HG03565 (cell line): Measurements from ENCODE around the gene MYO5B.
"Not testable (repeated sequence)": the region's sequence is repeated elsewhere in the genome, so short reads cannot be mapped to it uniquely, and the experiment has no call there.

Experiments
- ATAC-seq: cut with Tn5 transposase; IDR thresholded peaks from one replicate; pipeline ENCODE4 v1.9.1; 2021; ENCODE audit warnings: mild to moderate bottlenecking, moderate library complexity; ENCODE audit not compliant: unreplicated experiment

The MYO5B gene

DNA sequence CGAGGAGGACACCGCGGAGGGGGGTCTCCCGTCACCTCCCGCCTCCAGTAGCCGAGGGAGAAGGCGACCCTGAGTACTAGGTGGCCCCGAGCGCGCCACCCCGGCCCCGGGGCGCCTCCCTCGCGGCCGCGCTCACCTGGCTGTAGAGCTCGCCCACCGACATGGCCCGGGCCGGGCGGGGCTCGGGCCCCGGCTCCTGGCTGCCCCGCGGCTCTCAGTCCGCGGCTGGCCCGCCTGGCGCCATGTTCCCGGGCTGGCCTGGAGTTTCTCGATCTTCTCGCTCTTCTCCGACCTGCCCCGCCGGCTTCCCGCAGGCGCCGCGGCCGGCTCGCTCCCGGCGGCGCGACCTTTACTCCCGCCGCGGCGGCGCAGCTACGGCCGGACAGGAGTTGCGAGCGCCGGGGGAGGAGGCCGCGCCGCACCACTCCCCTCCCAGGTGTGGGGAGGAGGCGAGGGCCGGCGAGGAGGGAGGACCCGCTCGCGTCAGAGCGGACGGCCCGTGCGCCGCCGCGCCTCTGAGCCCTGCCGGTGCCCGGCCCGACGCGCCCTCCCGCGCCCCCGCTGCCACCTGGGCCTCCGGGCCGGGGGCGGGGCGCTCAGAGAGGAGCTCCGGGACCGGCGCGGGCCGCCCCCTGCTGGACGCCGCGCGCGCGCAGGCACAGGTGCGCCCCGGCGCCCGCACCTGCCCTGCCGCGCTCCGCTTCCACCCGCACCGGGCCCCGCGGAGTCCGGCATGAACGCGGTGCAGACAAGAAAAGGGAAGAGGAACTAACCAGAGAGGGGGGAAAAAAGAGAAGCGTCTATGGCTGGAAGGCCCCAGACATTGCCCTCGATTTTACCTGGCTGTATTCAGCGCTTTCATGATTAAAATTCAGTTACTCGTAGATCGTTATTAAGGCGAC, at the start of gene MYO5B:
Gene MYO5B, minus strand, starts transcription at position 517 of the 902 bp plus-strand sequence. Its CDS starts 354 bp downstream, at position 163.
- peak; percentile 69 for ATAC-seq

DNA sequence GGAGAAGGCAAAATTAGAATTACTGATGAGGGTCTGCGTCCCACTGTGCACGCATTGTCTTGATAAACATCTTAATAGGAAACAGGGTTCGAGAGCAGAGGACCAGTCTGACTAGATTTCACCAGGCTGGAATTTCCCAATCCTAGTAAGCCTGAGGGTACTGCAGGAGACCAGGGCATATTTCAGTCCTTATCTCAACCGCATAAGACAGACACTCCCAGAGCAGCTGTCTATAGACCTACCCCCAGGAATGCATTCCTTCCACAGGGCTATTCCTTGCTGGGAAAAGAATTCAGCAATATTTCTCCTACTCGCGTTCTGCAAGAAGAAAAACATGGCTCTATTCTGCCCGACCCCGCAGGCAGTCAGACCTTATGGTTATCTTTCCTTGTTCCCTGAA, 46.8 kb upstream of the MYO5B start:
- ATAC-seq = not testable (repeated sequence)

DNA sequence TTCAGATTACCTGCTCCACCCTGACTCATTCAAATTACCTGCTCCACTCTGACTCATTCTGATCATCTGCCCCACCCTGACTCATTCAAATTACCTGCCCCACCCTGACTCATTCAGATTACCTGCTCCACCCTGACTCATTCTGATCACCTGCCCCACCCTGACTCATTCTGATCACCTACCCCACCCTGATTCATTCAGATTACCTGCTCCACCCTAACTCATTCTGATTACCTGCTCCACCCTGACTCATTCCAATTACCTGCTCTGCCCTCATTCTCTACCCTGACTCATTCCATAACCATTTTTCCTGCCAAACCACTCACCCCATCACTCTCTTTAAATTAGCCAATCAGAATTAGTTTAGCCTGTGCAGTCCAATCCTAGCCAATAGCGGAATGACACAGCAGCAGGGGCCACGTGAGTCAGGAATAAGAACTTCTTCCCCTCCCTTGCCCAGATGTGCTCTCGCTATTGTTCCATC, 45.2 kb upstream of the MYO5B start:
- no peak for ATAC-seq

DNA sequence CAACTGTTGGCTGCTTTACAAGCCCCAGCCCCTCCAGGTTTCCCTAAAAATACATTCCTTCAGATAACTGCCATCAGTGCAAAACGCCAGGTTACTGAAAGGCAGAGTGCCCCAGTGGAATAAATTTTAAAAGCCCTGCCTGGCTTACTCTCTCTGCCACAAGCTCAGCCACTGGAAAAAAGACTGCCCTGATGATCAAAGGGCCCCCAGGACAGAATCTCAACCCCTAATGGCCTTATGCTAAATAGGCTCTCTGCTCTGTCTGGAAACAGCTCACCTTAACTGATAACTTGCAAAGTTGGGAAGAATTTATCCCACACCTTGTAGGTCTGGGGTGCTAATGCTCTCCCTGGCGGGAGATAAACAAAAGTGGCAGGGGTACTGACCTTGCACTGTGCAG, 37.5 kb upstream of the MYO5B start:
- ATAC-seq = no peak

DNA sequence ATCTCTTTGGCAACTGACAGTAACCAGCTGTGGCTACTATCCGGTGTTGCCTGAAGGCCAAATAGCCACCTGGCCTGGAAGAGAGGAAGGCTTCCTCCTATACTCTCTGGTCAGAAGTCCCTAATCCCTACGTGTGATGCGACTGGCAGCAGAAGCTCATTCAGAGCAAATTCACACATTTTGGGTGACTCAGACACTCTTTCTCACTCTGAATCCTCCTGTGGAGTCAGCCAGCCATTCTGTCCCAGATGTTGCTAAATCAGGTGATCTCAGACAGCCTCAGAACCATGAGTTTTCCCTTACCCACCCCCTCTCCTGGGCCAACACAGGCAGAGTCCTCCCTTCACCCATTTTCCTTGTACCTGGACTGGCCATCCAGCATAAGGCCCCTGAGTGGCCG, 36.7 kb upstream of the MYO5B start:
- ATAC-seq = no peak

DNA sequence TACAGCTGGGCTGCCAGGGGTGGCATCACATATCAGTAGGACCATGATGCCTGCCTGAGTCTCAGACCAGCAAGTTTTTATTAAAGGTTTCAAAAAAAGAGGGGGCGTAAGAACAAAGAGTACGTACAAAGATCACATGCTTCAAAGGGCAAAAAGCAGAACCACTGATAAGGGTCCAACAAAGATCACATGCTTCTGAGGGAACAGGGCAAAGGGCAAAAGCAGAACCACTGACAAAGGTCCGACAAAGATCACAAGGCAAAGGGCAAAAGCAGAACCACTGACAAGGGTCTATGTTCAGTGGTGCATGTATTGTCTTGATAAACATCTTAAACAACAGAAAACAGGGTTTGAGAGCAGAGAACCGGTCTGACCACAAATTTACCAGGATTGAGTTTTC, 25.3 kb upstream of the MYO5B start:
- ATAC-seq = not testable (repeated sequence)

DNA sequence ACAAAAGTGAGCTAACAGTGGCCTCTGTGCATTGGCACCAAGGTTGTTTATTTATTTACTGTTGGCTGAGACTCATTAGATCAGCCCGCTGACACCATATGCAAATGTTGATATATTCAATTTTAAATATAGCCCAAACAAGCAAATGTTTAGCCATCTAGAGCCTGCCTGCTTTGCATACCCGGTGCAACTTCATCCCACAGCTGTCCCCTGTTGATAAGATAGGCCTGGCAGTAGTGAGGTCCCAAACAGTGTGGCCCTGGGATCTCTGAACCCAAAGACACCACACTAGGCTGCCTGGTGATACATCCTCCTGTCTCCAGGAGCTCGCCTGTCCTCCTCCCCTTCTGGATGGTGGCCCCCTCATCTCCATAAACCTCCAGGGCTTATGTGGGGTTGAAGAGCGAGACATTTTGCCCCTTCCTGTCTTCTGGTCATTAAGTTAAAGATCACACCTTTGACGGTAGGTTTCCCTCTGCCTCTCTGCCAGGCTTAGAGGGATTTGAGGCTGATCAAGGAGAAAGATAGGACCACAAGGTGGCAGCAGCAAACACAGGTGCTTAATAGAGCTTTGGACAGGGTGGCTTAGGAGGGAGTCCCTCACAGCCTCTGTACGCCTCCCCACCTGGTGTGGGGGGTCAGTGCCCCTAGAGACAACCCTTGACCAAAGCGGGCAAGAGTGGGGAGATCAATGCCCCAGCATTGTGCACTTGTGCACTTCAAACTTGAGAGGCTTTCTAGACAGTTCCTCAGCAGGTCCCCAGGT, 23.7 kb upstream of the MYO5B start:
- ATAC-seq = no peak

DNA sequence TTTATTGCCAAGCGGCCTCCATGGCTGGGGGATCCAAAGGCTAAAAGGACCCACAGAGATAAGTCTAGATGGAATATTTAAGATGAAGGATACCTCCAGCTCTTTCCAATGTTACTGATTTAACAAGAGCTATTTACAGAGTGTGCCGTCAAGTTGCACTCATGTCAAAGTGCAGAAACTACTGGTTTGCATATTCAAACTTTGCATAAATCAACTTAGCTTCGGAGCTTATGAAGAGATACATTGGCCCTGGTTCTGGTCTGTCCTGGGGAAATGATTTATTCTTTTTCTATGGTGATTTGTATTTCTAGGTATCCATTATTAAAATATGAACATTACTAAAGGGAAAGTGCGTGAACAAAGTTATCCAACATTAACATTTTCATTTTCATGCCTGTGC, 14.4 kb upstream of the MYO5B start:
- no peak for ATAC-seq

DNA sequence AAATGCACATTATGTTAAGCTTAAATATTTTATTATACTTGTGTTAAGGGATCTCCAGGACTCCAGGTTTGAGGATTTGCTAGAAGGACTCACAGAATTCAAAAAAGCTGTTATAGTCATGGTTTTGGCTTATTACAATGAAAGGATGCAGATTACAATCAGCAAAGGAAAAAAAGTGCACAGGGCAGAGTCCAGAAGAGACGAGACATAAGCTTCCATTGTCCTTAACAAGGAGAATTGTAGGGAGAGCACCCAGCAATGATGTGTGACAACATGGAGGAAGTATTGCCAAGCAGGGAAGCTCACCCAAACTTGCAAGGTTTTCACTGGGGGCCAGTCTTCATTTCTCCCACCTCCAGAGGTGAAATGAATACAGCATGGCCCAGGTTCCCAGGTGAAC, 12.8 kb upstream of the MYO5B start:
- no peak for ATAC-seq

DNA sequence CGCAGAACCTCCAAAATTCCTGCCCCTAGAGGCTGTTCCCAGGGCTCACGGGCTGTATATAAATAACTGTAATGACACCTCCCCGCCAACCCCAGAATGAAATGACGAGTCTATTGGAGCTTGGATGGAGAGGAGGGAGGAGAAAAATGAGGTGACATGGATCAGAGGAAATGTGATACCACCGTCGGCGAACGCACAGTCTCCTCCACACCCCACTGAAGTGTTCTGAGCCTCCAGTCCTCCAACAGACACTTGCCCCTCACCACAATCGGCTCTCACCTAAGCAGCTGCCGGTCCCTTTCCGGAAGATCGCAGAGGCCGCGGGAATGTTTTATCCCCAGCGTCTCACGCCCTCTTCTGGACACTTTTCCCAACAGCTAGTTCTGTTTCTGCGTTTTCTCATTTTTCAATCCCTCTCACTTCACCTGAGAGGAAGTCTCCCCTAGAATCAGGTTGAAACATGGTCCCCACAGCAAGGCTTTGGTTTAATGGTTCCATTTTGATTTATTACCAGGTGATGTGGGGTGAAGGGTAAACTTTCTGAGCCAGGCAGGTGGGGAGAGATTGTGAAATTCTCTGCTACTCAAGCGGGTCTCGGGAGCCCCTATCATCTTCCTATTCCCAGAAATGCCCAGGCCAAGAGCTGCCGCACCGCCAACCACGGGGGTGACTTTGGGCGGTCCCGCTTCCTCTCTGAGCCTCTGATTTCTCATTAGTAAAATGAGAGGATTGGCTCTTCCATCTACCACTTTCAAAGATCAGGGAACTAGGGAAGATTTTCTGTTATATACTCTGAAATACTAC, 9.1 kb upstream of the MYO5B start:
- ATAC-seq = no peak

DNA sequence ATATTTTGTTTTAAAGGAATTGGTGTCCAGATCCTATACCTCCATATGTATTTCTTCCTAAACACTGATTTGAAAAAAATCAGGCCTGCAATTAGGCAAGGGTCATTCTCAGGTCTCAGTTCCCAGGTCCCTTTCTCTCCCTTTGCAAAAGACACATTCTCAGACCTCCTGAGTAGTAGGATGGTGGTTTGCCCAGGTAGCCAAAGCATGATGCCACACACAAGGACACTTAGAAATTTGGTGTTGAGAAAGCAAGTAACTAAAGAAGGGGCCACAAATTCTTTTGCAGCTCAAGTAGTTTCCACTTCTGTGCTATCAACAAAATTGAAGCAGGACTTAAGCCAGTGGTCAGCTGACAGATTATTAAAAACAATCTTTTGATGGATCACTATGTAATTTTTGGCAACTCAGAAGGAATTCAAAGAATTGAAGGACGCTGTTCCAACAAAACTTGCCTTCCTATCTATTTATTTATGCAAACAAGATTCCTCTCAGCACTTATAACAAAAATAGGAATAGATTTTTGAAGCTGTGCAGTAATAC, 6.6 kb upstream of the MYO5B start:
- no peak for ATAC-seq

DNA sequence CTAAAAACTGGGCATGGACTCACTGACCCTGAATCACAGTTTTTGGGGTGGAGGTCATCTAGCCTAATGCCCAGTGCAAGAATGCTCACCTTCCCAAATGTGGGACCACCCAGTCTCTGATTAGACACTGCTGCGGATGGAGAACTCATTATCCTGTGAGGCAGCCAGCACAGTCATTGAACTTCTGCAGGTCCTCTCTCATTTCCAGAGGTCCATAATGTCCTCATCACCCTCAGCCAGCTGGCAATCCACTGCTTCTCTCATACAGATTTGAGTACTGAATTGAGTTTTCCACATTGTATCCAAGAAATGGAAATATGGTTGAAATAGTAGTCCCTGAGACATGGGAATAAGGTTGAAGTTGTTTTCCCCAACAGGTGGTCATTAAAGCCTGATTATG, 5.0 kb upstream of the MYO5B start:
- no peak for ATAC-seq

DNA sequence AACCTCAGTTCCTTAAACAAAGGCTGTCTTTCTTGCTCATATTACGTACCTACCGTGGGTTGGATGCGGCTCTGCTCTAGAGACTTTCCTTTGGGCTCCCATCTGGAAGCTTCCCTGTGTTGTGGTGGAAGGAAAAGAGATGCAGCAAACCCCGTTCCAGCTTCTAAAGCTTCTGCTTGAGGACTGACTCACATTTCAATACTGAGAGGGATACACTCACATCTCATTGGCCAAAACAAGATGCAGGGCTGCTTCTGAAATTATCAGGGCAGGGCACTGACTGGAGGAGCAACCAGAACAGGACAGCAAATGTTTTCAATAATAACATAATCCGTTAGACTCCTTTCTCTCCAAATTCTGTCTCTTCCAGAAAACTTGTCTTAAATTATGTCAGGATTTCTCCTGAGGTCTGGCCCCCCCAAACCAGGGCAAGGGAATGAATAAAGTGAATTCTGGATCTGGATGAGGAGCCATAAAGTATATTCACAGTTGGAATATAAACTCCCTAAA, 4.5 kb upstream of the MYO5B start:
- ATAC-seq = no peak

DNA sequence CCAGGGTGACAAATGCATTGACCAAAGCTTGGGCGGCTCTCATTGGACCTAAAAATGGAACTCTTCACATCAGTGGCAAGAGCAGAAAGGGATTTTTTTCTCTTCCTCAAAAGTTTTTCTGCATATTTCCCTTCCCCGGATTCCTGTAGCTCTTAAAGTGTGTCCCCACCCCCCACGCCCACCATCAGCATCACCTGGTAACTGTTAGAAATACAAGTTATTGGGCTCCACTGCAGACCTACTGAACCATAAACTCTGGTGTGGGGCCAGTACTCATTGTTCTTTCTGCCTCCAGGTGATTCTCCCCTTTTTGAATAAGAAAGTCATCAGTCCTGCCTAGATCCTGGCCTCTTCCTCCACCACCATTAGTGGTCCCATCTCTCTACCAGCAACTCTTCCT, 1.3 kb upstream of the MYO5B start:
- ATAC-seq = no peak

DNA sequence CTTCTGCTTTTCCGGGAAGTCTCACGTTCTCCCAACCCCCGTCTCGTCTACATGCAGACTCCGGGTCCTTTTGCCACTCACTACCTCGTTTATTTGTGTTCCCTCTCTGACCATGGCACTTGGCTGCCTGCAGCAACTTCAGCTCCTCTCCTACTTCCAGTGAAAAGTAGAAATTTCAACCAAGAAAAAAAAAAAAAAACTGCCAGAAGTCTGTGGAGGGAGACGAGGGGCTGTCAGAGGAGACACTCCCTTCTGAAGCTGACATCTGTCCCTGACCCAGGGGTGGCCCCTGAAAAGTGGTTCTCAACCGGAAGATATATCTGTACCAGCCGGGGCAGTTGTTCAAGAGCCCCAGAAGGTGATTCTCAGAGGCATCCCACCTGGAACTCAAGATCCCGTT, 742 bp upstream of the MYO5B start:
- ATAC-seq = no peak

DNA sequence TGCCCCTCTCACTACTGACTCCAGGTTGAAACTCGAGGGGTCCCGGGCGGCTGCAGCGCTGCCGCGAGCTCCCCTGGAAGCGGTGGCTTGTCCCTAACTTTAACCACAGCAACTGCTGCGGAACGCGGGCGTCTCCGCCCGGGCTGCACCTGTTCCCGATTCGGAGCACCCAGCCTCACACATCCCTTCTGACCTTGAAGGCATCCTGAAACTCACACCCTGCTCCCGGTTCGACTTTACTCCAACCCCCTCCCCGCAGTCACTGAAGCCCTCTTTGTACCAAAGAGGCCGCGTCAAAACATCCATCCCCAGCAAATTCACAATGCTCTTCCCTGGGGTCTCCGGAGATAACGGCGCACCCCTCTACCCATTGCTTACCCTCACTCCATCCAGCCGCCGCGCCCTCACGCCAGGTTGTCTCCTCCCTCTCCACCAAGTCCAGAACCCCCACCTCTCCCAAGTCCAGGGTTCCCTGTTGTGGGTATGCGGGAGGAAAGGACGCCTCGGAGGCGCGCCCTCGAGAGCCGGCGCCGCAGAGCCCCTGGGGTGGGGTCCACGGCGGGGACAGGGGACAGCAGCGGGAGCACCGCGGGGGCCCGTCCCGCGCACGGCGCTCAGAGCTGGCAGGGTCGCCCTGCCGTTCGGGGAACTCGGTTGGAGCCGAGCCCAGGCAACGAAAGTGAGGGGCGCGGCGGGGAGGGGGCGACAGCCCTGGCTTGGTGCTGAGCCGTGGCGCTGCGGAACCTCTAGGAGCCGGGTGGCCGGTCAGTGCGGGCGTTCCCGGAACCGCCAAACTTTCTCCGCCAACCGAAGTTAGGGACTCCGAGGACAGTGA, 934 bp downstream of the MYO5B start:
- no peak for ATAC-seq

DNA sequence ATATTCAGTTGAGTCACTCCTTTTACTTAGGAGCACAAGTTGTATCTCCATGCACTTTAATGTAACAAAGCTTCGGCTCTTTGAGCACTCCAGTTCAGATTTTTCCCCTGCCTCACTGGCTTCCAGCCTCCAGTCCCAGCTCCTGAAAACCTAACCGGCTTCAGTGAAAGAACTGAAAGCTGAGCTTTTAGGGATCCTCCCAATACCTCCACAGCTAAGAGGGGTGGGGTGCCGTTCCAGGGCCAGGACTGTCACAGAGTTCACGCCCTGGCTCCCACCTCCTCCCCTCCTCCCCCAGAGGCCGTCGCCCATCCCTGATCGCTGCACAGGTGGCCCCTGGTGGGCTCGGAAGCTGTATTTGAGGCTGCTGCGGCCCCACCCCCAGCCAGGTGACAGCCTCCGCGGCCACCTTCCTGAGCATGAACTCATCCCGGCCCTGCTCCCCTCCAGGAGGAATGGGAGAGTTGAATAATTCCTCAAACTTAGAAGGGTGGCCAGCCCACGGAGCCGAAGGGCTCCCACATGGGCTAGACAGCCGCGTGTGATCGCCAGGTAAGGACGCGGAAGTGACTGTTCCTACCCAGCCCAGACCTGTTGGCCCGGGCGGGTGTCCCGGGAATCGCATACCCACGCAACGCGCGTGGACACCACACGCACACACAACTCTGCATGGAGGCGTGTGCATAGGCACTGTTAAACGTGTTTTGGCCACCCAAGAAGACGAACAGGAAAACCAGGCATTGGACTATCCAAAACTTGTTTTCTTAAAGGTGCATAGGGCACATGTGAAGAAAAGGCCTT, 1.8 kb downstream of the MYO5B start:
- no peak for ATAC-seq

DNA sequence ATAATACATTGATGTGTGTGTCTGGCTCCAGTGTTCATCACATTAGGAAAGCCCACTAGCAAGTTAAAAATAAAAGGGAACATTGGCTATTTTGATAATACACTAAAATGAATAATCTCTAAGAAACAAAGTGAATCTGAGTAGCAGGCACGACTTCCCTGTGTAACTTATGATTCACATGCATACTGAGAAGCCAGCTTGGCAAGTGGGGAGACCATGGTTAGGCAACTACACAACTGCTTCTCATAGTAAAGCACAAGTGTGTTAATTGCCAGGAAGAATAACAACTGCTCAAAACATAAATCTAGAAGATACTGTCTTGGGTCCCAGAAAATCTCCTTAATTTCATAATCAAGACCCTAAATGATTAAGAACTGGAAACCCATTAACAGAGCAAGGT, 4.0 kb downstream of the MYO5B start:
- ATAC-seq = no peak

DNA sequence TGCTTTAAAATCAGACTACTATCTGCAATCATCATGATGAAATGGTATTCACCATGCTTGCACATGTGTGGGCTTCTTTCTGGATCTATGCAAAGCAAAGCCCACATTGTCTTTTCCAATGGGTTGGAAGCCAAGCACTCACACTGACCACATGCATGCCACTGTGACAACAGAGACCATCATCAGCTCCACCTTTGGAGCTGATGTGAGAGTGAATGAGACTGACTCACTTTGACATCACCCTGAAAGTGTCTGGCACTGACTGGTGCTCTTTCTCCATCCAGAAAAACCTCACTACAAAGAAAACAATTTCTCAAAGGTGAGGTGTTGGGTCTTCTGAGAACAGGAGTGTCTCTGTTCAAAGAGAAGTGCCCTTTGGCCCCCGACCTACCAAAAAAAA, 4.7 kb downstream of the MYO5B start:
- ATAC-seq = no peak
